A549 (cell line): ENCODE results near the gene TNRC6C. TPM values are rescaled to one million over a fixed set of nuclear protein-coding genes. Genes with fewer than 3 reads are reported as not detected.

ENCODE experiments used
- ATAC-seq, 2 experiments: fragments of 200-7000 bp in 1 of 2; fragments of >200 bp in 1 of 2; cut with Nextera tagmentation in 1 of 2; cut with Tn5 transposase in 1 of 2; 3 replicates each; pipeline versions ENCODE4 v1.8.0 to v1.9.1; 2018 to 2020; ENCODE audit warnings: mild to moderate bottlenecking in 1 of 2, moderate library complexity in 1 of 2
- CTCF ChIA-PET: fragments of 300-600 bp; sonication (Branson Sonifier 250); formaldehyde crosslinking; extraction: SDS; loops from one replicate; lab custom pipeline; 2021; ENCODE audit warnings: antibody characterized with exemption, inconsistent platforms; lab: Yijun Ruan, JAX
- POLR2A ChIA-PET: fragments of 350-600 bp; formaldehyde crosslinking; extraction: SDS; loops from one replicate; lab custom pipeline; 2021; ENCODE audit warnings: antibody characterized with exemption, inconsistent platforms; lab: Yijun Ruan, JAX
- DNase-seq, 2 experiments: peaks; one replicate each; pipeline versions ENCODE4 v3.0.0 to v3.0.0-alpha.2; 2011 to 2016; ENCODE audit warnings: low read depth in 1 of 2, low spot score in 1 of 2
- FAIRE-seq: peaks from 2 replicates; lab custom pipeline; 2011; peaks lifted over from hg19 to GRCh38; lab: Jason Lieb, UNC
- H3K27ac ChIP-seq, 2 experiments: fragments of >200 bp; sonication (Bioruptor Twin); formaldehyde crosslinking; 3 replicates each; pipeline ENCODE4 v1.5.1; 2016 to 2017
- H3K4me1 ChIP-seq: fragments of >200 bp; sonication (Bioruptor Twin); formaldehyde crosslinking; 3 replicates; pipeline ENCODE4 v1.6.1; 2016
- H3K4me2 ChIP-seq: fragments of >200 bp; sonication (Bioruptor Twin); formaldehyde crosslinking; 3 replicates; pipeline ENCODE4 v1.6.1; 2016
- H3K4me3 ChIP-seq: fragments of >200 bp; sonication (Bioruptor Twin); formaldehyde crosslinking; 3 replicates; pipeline ENCODE4 v1.5.1; 2016
- H3K9me3 ChIP-seq: fragments of >200 bp; sonication (Bioruptor Twin); formaldehyde crosslinking; 3 replicates; pipeline ENCODE4 v1.6.1; 2016
- BCL3 ChIP-seq: fragments of >200 bp; sonication (Bioruptor Twin); formaldehyde crosslinking; IDR thresholded peaks from 3 replicates; pipeline ENCODE4 v1.6.1; 2016
- CBX8 ChIP-seq: fragments of 200-600 bp; sonication (generic); IDR thresholded peaks from 2 replicates; pipeline ENCODE4 v1.6.1; 2016
- CEBPB ChIP-seq, 2 experiments: fragments of >200 bp in 1 of 2; sonication (Bioruptor Twin) in 1 of 2; formaldehyde crosslinking in 1 of 2; IDR thresholded peaks; 2 replicates each; pipeline ENCODE4 v1.6.1; 2012 to 2016
- CTCF ChIP-seq: fragments of >200 bp; sonication (Bioruptor Twin); formaldehyde crosslinking; IDR thresholded peaks from 3 replicates; pipeline ENCODE4 v1.5.1; 2016
- EHF ChIP-seq: fragments of 250-450 bp; sonication (Bioruptor Pico); IDR thresholded peaks from 2 replicates; pipeline ENCODE4 v1.5.0; 2020; ENCODE audit warnings: mild to moderate bottlenecking
- EHMT2 ChIP-seq: fragments of 200-600 bp; sonication (generic); IDR thresholded peaks from 2 replicates; pipeline ENCODE4 v1.6.1; 2016; ENCODE audit warnings: antibody characterized with exemption, low read depth, mild to moderate bottlenecking, moderate library complexity
- FOSB ChIP-seq: fragments of 250-450 bp; sonication (Bioruptor Pico); IDR thresholded peaks from 2 replicates; pipeline ENCODE4 v1.5.0; 2020; ENCODE audit warnings: mild to moderate bottlenecking, moderate library complexity
- FOSL2 ChIP-seq, 2 experiments: fragments of 450-650 bp in 1 of 2; fragments of >200 bp in 1 of 2; sonication (Bioruptor Twin) in 1 of 2; formaldehyde crosslinking; IDR thresholded peaks; 2 replicates each; pipeline versions ENCODE4 v1.5.0 to v1.6.1; 2016 to 2020; ENCODE audit warnings: mild to moderate bottlenecking in 1 of 2, moderate library complexity in 1 of 2
- HES2 ChIP-seq: fragments of >200 bp; sonication (Bioruptor Twin); formaldehyde crosslinking; IDR thresholded peaks from 2 replicates; pipeline ENCODE4 v1.6.1; 2016
- HOXB13 ChIP-seq: fragments of 250-450 bp; sonication (Bioruptor Pico); IDR thresholded peaks from 2 replicates; pipeline ENCODE4 v1.5.0; 2020; ENCODE audit warnings: low read depth, mild to moderate bottlenecking, moderate library complexity
- HOXB5 ChIP-seq: fragments of 250-450 bp; sonication (Bioruptor Pico); IDR thresholded peaks from 2 replicates; pipeline ENCODE4 v1.5.0; 2020; ENCODE audit warnings: mild to moderate bottlenecking, moderate library complexity
- JUNB ChIP-seq: fragments of >200 bp; sonication (Bioruptor Twin); formaldehyde crosslinking; IDR thresholded peaks from 2 replicates; pipeline ENCODE4 v1.6.1; 2016
- MAFK ChIP-seq: fragments of 450-650 bp; IDR thresholded peaks from 2 replicates; pipeline ENCODE4 v1.6.1; 2014; ENCODE audit not compliant: partially characterized antibody
- MYC ChIP-seq: IDR thresholded peaks from 2 replicates; pipeline ENCODE4 v1.6.1; 2012; ENCODE audit warnings: mild to moderate bottlenecking, inconsistent platforms, low read length, improper control_type of control experiment, borderline replicate concordance
- NFE2L2 ChIP-seq: fragments of 150-350 bp; conservative IDR thresholded peaks from 2 replicates; pipeline ENCODE4 v1.6.1; 2014; ENCODE audit warnings: low read length
- NPAS2 ChIP-seq: fragments of 250-450 bp; sonication (Bioruptor Pico); IDR thresholded peaks from 2 replicates; pipeline ENCODE4 v1.8.0; 2022; ENCODE audit warnings: mild to moderate bottlenecking, moderate library complexity, borderline replicate concordance
- PBX3 ChIP-seq: IDR thresholded peaks from 2 replicates; pipeline ENCODE4 v1.6.1; 2012
- PHF8 ChIP-seq: fragments of 200-600 bp; sonication (generic); IDR thresholded peaks from 2 replicates; pipeline ENCODE4 v1.6.1; 2016; ENCODE audit warnings: low read depth, mild to moderate bottlenecking, antibody characterized with exemption, moderate library complexity, borderline replicate concordance
- RCOR1 ChIP-seq: fragments of 150-350 bp; IDR thresholded peaks from 2 replicates; pipeline ENCODE4 v1.6.1; 2014; ENCODE audit warnings: antibody characterized with exemption, low read length, low read depth
- REST ChIP-seq: fragments of 200-600 bp; sonication (generic); IDR thresholded peaks from 2 replicates; pipeline ENCODE4 v1.6.1; 2016; ENCODE audit warnings: antibody characterized with exemption, mild to moderate bottlenecking, moderate library complexity
- RFX5 ChIP-seq: fragments of 450-650 bp; IDR thresholded peaks from 2 replicates; pipeline ENCODE4 v1.7.1; 2014; ENCODE audit warnings: antibody characterized with exemption, mild to moderate bottlenecking, moderate library complexity
- RNF2 ChIP-seq: fragments of 200-600 bp; sonication (generic); IDR thresholded peaks from 2 replicates; pipeline ENCODE4 v1.6.1; 2016; ENCODE audit warnings: low read depth, mild to moderate bottlenecking, antibody characterized with exemption, moderate library complexity, borderline replicate concordance
- SMC3 ChIP-seq: fragments of >200 bp; sonication (Bioruptor Twin); formaldehyde crosslinking; IDR thresholded peaks from 3 replicates; pipeline ENCODE4 v1.6.1; 2018; ENCODE audit warnings: inconsistent platforms
- SREBF2 ChIP-seq: fragments of 450-650 bp; IDR thresholded peaks from 2 replicates; pipeline ENCODE4 v1.6.1; 2014; ENCODE audit warnings: mild to moderate bottlenecking, moderate library complexity
- TFCP2L1 ChIP-seq: fragments of 250-450 bp; sonication (Bioruptor Pico); IDR thresholded peaks from 2 replicates; pipeline ENCODE4 v1.5.0; 2021; ENCODE audit warnings: mild to moderate bottlenecking
- WGBS: methylation state at CpG from one replicate; pipeline ENCODE4 v1.1.6; 2017; ENCODE audit errors: missing lambda C conversion rate; 5-methylcytosine and 5-hydroxymethylcytosine counted together
- polyA plus RNA-seq, 4 experiments: library from polyadenylated mRNA; depleted of rRNA in 3 of 4; stranded (reverse); fragments of >200 nt; fragmentation: RNase III in 1 of 4; extraction: RNeasy Plus Mini Kit Qiagen cat#74134 plus additional on column Dnase treatment in 1 of 4; gene quantifications; 2 replicates in 3 of 4; 3 replicates in 1 of 4; pipeline ENCODE4 v1.2.3, GENCODE V29; 2011 to 2017

Gene TNRC6C
- polyA plus RNA-seq, 2 of the 4 experiments (the other 2 are of a cell fraction): 1.3 to 1.9 TPM

DNA sequence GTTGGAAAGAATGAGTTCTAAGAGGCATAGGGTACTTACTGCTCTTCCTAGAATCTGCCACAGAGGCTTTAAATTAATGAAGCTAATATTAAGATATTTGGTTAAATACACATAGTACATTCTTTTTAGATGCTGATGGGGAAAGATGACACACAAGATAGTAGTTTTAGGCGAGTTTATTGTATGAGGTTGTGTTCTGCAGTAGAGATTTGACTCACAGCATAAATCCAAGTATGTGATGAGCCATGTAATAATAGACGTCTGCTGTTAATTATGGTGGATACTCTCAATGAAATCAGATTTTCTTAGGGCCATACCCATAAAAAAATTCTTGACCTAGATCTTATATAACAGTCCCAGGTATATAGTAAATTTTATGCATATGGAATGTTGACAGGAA lies 8.0 kb downstream of the TNRC6C start:
- H3K4me3 ChIP-seq: no peak overlapping the region
- ChIA-PET POLR2A (interaction anchor here (1.5 kb wide), 1 partner anchor 9 kb away, joined by 10 read pairs; the partner anchor contains the start of gene TNRC6C), CTCF (no interaction called here)
- no peak overlapping the region for H3K27ac ChIP-seq
- FAIRE-seq (no peak), ATAC-seq (no peak), DNase-seq (no peak)
- no peak overlapping the region for H3K4me2 ChIP-seq
- no peaks in the 10 kb centered on the region for H3K9me3 ChIP-seq
- TF ChIP-seq CEBPB (IDR thresholded peaks at IDR 0.05): no peak
- no peak for TF ChIP-seq SREBF2
- no peak for TF ChIP-seq HES2
- TF ChIP-seq RCOR1: no peak
- TF ChIP-seq EHF (CRISPR knock-in tag): no peak
- no peak for TF ChIP-seq HOXB13
- no peak for TF ChIP-seq JUNB
- no peak for TF ChIP-seq NPAS2 (CRISPR knock-in tag)
- TF ChIP-seq BCL3: no peak
- TF ChIP-seq RNF2: no peak
- no peak for TF ChIP-seq MYC
- TF ChIP-seq EHMT2: no peak
- no peak for TF ChIP-seq SMC3
- WGBS: 40% methylated on average over 2 of the region's 2 CpGs
- H3K4me1 ChIP-seq: no peaks in the 10 kb centered on the region

DNA sequence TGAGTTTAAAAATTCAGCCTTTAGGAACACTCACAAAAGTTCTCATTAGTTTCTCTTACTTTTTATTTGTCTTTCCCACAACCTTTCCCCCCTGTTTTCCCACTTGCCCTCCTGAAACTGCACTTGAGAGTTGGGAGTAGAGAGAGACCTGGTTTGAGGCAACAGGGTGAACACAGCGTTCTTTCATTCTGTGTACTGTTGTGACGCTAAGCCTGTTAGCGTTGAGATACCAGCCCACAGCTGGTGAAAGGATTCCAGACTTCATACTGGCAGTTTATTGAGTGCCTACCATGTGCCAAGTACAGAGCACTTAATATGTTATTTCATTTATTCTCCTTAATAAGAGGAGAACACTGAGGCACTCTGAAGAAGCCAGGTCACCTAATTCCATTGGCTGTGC lies 10.3 kb downstream of the TNRC6C start:
- no peak for TF ChIP-seq PBX3
- TF ChIP-seq TFCP2L1: no peak
- TF ChIP-seq CTCF: no peak
- TF ChIP-seq SMC3: no peak
- TF ChIP-seq RFX5: no peak
- no peak for TF ChIP-seq NPAS2 (CRISPR knock-in tag)
- no peak for TF ChIP-seq PHF8
- no peak for TF ChIP-seq FOSB
- TF ChIP-seq MAFK: no peak
- TF ChIP-seq HOXB5 (CRISPR knock-in tag): no peak
- no peak for TF ChIP-seq CBX8
- no peak for TF ChIP-seq FOSL2 (IDR thresholded peaks at IDR 0.05)
- no peak for TF ChIP-seq FOSL2 (CRISPR knock-in tag; IDR thresholded peaks at IDR 0.05)
- no peak for TF ChIP-seq REST
- no peak for TF ChIP-seq NFE2L2
- TF ChIP-seq HOXB13: no peak
- ChIA-PET CTCF (interaction anchor here (1.0 kb wide), 1 partner anchor 45 kb away, joined by 4 read pairs; no protein-coding TSS in a partner anchor), POLR2A (interaction anchor here (7.2 kb wide), 1 partner anchor 11 kb away, joined by 60 read pairs; the partner anchor contains the start of gene TNRC6C)
- H3K27ac ChIP-seq: no peak overlapping the region
- 91% methylated on average over 3 of the region's 3 CpGs for WGBS
- H3K4me2 ChIP-seq: no peak overlapping the region
- DNase-seq: no peak
- H3K4me1 ChIP-seq: no peaks in the 10 kb centered on the region
- H3K4me3 ChIP-seq: no peak overlapping the region
- no peaks in the 10 kb centered on the region for H3K9me3 ChIP-seq
- ATAC-seq: no peak
- no peak for FAIRE-seq
